GM18511 (cell line): ENCODE results near the gene BLVRA.
A peak's percentile ranks its signal among the peaks of the same experiment; 100 is the strongest.

Source experiments
- ATAC-seq: cut with Tn5 transposase; IDR thresholded peaks from one replicate; pipeline ENCODE4 v1.9.1; 2021; ENCODE audit warnings: mild to moderate bottlenecking, moderate library complexity; ENCODE audit not compliant: unreplicated experiment

The BLVRA gene

DNA sequence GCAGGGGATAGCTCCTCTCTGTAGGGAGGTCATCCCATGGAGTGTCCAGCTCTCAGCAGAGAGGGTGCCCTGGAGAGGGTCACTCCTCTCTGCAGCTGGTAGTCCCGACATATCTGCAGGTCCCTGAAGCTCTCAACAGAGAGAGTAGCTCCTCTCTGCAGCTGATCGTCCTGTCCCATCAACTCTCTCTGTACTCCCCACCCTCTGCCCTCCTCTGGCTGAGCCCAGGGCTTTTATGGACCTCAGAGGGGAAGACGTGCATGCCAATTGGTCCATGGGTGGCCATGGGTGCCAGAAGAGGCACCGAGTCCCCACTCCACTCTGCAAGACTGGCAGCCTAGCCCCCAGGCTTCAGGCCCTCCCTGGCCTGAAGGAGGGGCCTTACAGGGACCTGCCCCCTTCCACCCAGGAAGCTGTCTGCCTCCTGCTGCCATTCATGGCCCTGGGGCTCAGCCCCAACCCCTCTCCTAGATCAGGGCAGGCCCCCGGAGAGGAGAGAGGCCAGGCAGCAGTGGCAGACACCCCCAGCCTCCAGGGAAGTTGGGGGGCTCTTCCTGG lies 9.0 kb upstream of the BLVRA start:
- no peak for ATAC-seq

DNA sequence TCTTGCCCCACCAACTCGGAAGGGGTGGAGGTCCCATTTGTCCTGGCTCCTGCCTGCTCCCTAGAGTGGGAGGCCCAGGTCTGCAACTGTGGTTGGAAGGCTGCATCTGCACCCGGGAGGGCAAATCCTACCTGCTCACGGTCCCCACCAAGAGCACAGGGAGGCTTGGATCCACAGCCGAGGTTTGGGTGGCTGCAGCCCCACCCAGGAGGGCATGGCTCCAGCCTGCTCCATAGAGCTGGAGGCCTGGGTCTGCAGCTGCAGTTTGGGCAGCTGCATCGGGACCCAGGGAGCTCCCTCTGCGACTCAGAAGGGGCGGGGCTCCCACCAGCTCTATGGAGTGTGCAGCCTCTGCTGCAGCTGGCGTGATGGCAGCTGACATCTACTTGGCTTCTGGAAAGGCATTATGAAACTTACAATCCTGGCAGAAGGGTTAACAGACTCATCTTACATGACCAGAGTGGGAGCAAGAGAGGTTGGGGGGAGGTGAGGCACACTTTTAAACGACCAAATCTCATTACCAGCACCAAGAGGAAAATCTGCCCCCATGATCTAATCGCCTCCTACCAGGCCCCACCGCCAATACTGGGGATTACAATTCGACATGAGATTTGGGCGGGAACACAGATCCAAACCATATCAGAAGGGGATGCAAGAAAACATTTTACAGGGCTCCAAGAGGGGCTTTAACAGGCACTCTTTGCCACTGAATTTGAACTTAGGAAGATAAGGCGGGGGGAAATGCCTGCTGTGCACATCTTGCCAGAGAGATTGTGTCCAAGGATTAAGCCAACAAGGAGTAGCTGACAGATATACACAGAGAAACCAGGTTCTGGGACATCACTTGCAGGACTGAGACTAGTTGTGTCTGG lies 8.2 kb upstream of the BLVRA start:
- ATAC-seq = no peak

DNA sequence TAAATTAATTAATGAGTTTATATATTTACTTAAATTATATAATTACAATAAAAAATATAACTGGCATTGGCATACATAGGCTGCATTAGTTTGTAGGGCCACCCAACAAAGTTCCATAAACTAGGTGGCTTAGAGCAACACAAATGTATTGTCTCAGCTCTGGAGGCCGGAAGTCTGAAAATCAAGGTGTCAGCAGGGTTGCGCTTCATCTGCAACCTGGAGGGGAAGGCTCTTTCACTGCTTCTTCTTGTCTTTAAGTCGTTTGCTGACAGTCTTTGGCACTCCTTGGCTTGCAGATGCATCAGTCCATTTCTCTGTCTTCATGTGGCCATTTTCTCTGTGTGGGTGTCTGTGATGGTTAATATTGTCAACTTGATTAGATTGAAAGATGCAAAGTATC lies 6.1 kb upstream of the BLVRA start:
- no peak for ATAC-seq

DNA sequence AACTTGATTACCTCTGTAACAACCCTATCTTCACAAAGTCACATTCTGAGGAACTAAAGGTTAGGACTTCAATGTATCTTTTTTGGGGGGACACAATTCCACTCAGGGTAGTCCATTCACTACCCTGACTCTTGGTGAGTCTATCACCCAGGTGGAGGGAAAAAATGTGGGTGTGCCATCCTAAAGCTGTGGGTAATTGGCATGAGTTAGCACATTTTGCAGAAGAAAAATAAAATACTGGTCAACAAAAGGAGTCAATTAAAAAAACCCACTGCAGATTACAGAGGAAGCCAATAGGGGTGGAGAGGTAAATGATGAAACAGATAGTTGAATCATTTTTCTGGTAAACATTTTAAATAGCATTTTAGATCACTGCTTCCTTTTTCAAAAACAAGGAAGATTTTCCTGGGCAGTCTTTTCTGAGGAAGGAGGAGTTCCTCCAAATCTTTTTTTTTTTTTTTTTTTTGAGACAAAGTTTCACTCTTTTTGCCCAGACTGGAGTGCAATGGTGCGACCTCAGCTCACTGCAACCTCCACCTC lies 5.1 kb upstream of the BLVRA start:
- ATAC-seq = no peak

DNA sequence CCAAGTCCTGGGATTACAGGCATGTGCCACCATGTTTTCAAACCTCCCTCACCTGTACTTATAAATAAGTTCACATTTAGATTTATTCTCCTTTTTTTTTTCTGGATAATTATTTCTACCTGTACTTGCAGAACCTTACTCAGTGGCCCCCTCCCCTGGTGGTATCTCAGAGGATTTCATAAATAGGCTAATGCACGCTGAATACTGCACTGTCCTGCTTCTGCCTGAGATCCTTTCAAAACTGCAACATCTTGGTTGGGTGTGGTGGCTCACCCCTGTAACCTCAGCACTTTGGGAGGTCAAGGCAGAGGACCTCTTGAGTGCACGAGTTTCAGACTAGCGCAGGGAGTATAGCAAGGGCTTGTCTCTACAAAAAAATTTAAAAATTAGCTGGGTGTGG lies 4.6 kb upstream of the BLVRA start:
- ATAC-seq = no peak

DNA sequence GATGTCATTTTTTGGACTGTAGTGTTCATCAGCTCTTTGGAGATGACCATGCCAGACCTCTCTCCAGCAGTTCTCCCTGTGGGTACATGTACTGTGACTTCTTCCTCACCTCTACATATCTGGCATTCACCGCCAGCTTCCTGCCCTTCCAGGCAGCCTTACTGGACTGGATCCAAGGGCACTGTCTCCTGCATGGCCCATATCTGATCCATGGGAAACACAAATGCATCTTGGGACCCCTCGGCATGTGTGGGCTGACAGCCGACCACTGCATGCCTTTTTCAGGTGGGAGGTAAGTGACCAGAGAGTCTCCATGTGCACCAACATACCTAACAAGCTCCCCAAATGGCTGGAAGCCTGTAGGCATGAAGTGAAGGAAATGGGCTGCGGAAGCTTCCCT lies 3.9 kb upstream of the BLVRA start:
- ATAC-seq = no peak

DNA sequence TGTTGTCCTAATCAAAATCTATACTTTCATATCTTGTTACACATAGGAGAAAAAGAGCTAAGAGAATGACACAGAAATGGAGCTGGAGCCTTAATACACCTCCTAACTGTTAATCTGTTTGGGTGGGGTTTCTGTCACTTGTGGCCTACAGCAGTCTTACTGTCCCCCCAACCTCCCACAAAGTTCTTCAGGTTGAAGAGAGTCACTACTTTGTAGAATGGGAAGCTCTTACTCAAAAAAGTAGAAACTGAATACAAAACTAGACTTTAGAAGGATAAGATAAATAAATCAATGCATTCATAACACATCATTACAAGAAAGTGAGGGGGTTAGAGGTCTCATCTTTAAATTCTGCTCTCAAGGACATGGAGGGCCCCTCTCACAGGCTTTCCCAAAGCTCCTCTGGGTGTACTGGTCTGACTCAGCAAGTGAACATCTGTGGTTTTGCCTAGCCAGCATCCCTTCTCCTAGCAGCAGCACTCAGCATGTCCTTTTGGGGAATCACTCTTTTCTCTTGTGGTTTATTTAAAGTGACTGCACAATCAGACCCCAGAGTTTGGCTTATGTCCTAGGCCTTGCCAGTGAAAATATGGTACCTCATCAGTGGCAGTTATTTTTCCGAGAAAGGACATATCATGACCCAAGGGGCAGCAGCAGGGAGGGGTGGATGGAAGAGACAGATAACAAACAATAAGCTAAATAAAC lies 2.0 kb upstream of the BLVRA start:
- ATAC-seq = no peak

DNA sequence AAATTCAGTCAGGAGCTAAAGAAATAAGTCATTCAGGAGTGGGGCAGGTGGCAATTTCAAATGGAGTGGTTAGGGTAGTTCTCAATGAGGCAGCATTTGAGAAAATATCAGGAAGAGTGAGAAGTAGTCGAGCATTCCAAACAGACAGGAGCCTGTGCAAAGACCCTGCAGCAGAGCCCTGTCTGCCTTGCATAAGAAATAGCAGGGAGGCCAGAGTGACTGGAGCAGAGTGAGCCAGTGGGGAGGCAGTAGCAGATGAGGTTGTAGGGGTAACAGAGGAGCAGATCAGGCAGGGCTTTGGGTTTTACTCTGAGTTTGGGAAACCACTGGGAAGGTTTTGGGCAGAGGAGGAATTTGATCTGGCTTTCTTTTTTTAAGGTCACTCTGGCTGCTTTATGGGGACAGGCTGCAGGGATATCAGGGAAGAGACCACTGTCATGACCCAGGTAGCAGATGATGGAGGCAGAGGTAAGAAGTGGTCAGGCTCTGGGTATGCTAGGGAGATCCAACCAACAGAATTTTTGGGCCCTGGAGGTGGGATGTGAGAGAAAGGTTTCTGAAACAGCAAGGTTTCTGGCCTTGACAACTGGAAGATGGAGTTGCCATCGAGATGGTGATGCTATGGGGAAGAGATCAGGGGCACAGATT lies 1.3 kb upstream of the BLVRA start:
- ATAC-seq = no peak

DNA sequence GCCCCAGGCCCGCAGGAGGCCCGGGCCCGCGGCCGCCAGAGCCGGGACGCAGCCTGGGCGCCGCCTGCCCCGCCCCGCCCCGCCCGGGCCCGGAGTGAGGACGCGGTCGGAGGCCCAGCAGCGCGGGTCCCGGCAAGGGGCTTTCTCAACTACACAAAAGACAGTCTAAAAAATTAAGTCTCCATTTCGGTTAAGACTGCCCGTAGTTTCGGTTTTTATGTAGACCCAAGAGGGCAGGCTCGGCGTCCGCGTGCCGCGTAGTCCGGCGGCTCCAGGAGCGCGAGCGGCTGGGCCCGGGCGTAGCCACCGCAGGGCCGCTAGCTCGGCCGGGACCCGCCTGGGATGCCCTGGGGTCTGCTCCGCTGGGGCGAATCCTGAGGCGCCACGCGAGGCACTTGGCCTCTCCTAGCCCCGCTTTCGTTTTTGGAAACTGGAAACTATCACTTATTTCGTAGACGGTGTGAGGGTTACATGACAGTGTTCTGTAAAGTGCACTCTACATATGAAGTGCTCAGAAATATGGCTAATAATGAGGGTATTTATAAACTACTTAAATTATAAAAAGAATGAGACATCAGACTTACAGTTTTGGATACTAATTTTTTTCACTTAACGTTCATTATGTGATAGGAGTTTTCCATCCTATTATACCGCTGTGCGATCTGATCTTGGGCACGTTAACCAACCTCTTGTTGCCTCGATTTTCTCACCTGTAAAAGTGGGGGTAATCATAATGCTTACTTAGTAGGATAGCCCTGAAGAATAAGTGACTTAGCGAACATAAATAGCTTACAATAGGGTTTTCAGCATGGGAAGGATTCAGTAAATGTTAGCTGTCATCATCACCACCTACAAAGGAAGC lies 573 bp downstream of the BLVRA start:
- peak; percentile 66 for ATAC-seq

DNA sequence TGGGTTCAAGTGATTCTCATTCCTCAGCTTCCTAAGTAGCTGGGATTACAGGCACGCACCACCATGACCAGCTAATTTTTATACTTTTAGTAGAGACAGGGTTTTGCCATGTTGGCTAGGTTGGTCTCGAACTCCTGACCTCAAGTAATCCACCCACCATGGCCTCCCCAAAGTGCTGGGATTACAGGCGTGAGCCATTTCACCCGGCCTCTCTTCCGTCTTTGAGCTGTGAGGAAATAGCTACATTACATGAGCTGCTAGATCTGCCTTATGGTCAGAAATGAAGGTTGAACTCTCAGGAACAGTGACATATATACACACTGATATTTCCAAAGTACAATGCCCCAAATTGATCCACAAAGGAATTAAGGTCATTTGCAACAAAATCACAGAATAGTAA lies 2.4 kb downstream of the BLVRA start:
- ATAC-seq = no peak

DNA sequence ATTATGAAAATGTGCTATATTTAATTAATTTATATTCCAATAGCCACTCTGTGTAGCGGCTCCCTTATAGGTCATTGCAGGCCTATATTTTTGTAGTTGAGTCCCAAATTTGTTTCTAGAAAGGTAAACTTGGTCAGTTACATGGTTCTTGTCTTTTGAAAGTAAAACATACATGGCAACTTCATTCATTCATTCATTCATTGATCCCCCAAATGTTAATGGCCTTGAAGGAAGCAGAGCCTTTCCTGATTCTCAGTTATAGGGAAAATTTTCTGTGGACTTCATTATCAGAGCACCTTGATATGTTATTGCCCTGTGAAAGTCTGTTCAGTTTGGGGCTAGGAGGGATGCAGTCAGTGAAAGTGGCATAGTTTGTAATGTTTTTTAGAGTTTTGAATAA lies 2.9 kb downstream of the BLVRA start:
- ATAC-seq = no peak

DNA sequence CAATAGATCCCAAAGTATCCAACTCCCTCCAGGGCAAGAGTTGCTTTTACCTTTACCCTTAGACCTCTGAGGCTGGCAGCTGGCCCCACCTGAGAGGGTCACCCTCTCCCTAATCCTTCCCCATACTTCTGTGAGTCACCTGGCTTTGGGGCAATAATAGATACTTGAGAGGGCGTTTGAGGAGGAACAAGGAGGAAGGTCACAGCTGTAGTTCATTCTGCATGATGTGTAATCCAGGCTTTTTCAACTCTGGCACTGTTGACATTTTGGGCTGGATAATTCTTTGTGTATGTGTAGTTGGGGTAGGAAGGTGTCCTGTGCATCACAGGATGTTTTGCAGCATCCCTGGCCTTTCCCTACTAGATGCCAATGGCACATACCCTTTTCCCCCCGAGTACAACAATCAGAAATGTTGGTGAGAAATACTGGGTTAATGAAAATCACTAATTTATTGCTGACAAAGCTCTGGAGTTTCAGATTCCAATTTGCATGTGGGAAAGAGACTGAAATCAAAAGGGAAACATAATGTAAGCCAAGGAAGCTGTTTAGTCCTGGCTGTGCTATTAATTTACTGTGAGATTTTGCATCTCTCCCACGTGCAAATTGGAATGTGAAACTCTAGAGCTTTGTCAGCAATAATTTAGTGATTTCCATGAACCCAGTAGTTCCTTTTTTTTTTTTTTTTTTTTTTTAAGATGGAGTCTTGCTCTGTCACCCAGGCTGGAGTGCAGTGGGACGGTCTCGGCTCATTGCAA lies 3.6 kb downstream of the BLVRA start:
- ATAC-seq = no peak

DNA sequence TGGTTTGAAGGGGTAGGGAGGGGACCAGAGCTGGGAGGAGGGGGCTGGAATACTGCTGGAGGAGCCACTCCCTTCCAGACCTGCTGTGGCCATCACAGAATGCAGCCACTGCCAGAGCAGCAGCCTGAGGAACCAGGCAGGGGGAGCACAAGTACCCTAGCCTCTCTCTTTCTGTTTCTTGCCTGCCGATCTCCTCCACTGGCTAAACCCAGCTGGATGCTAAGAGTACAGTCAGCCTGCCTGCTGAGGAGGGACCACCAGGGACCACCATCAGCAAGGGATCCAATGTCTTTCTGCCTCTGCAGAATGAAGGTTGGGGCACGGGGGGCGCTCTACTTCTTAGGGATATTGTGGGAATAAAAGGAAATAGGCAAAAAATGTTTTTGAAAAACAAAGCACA lies 4.7 kb downstream of the BLVRA start:
- no peak for ATAC-seq

DNA sequence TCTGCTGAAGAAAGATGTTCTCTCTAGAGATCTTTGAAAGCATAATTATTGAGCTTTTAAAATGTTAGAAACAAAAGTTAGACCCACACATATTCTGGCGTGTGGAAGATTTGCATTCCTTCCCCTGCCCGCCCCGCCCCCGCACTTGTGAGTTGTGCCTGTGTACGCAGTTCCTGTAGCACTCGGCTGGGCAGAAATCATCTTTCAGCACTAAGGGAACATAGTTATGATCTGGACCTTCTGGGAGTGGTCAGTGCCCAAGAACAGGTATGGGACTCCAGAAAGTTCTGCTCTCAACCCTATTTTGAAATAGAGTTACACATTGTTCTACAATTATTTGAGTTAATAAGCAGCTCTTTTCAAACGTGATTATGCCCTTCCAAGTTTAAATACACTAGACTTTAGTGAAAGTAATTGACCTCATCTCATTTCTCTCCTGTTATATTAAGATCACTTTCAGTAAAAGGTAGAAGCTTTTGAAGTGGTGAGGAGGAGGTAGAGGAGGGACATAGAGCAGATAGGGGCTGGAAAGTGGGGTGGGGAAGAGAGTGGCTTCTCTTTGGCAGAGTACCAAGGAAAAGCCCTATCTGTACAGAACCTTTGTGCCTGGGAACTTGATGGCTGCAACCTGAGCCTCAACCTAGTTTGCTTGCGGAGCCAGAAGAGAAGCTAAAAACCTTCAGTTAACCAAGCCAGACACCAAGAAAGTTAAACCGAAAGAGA lies 5.7 kb downstream of the BLVRA start:
- peak; percentile 67 for ATAC-seq

DNA sequence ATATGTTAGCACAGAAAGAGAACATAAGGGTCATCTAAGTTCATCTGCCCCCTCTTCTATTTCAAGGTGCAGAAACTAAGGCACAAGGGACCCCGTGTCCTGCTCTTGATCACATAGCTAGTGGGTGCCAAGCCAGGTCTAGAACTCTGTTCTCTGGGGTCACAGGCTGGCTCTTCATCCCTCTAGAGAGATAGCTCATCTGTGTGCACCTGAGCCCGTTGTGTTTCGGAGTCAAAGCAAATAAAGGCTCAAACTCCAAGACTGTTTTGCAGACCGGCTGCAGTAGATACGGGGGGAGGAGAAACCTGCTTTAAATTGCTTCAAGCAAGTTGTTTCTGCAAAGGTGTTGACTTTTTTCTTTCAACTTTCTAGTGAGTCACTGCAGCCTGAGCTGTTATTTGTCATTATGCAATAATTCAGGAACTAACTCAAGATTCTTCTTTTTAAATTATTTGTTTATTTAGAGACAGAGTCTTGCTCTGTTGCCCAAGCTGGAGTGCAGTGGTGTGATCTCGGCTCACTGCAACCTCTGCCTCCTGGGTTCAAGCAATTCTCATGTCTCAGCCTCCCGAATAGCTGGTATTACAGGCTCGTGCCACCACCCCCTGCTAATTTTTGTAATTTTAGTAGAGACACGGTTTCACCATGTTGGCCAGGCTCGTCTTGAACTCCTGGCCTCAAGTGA lies 6.5 kb downstream of the BLVRA start:
- no peak for ATAC-seq

DNA sequence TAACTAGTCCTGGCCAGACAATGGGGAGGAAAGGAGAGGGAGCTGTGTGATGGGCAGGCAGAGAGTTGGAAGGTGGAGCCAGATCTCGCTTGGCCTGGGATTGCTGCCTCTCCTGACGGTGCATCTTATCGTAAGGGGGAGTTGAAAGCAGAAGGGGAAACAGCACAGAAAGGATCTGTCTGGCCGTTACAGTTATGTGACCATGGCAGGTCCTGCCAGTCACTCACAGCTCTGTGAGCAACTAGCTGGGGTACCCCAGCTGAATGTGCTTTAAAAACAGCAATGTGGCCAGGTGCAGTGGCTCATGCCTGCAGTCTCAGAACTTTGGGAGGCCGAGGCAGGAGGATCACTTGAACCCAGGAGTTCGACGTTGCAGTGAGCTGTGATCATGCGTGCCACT lies 8.1 kb downstream of the BLVRA start:
- ATAC-seq = no peak

DNA sequence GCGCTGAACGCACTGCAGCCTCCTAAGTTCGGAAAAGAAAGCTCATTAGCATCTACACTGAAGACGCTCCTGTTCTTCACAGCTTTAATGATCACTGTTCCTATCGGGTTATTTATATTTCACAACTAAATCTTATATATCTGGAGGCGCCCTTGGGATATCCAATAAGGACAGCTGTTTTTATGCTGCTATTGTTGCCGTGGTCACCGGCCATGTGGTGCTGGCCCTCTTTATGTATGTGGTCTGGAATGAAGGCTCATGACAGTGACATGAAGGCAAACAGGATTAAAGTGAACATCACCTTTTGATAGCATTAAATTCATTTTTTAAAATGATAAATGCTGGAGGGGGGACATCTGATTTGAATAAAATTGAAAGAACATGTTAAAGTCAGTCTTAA lies 8.8 kb downstream of the BLVRA start:
- no peak for ATAC-seq

DNA sequence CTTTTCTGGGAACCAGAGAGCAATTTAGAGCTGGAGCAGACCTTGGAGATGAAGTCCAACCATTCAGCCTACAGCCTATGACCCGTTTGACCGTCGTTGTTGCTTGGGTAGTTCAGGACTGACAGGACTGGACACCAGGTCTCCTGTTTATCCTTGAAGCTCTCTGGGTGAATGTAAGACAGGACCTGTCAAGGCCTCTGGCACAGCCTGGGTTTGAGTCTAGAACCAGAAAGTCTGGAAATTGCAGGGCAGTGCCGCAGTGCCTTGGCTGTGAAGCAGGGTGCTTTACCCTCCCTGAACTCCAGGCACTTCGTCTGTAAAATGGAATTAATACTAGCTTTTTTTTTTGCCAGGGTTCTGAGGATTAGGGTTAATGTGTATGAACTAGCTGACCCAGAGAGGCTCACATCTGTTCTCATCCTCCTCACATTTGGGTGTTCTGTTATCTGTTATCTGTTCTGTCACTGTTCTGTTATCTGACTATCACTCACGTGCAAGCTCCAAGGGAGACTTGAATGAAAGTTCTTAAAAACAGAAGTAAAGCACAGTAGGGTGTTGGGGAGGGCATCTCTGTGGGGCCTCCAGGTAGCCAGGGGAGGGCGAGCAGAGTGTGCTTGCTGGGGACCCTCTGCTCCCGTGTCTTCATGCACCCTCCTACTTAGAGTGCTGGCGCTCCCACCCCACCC lies 9.9 kb downstream of the BLVRA start:
- ATAC-seq = no peak
